Activated CD8-positive, alpha-beta memory T cell treated with anti-CD3 and anti-CD28 coated beads, Interleukin-2, amount 50 U/mL, for 1 hour (primary cell): ENCODE data around the gene COL26A1.

Source experiments
- DNase-seq: peaks from one replicate; pipeline ENCODE4 v3.0.0-alpha.2; 2020; ENCODE audit errors: extremely low read depth

COL26A1 gene

GRCh38 chr7:101373812-101374614 is 11.3 kb downstream of the COL26A1 start:
- DNase-seq = no peak

GRCh38 chr7:101374990-101375389 is 12.3 kb downstream of the COL26A1 start:
- no peak for DNase-seq

- no peak for DNase-seq
Observed at GRCh38 chr7:101376601-101377000, 13.9 kb downstream of the COL26A1 start.

GRCh38 chr7:101377189-101377736 is 14.6 kb downstream of the COL26A1 start:
- no peak for DNase-seq

GRCh38 chr7:101378751-101379174 is 16.1 kb downstream of the COL26A1 start:
- no peak for DNase-seq

GRCh38 chr7:101379302-101379701 is 16.6 kb downstream of the COL26A1 start:
- no peak for DNase-seq

- DNase-seq = no peak
Observed at GRCh38 chr7:101381549-101382111, 19.0 kb downstream of the COL26A1 start.

GRCh38 chr7:101382937-101383336 is 20.3 kb downstream of the COL26A1 start:
- no peak for DNase-seq

- DNase-seq = no peak
Observed at GRCh38 chr7:101386177-101386557, 23.5 kb downstream of the COL26A1 start.

GRCh38 chr7:101386558-101387231 is 24.0 kb downstream of the COL26A1 start:
- no peak for DNase-seq

GRCh38 chr7:101390901-101391301 is 28.2 kb downstream of the COL26A1 start:
- DNase-seq = no peak

GRCh38 chr7:101391991-101392390 is 29.3 kb downstream of the COL26A1 start:
- DNase-seq = no peak

GRCh38 chr7:101393865-101394264 is 31.2 kb downstream of the COL26A1 start:
- no peak for DNase-seq

- no peak for DNase-seq
Observed at GRCh38 chr7:101395376-101395775, 32.7 kb downstream of the COL26A1 start.

- no peak for DNase-seq
Observed at GRCh38 chr7:101397243-101397642, 34.6 kb downstream of the COL26A1 start.

- DNase-seq = no peak
Observed at GRCh38 chr7:101397770-101398324, 35.2 kb downstream of the COL26A1 start.

GRCh38 chr7:101398396-101399289 is 36.0 kb downstream of the COL26A1 start:
- no peak for DNase-seq

- no peak for DNase-seq
Observed at GRCh38 chr7:101399759-101400158, 37.1 kb downstream of the COL26A1 start.

GRCh38 chr7:101400751-101401150 is 38.1 kb downstream of the COL26A1 start:
- no peak for DNase-seq

- no peak for DNase-seq
Observed at GRCh38 chr7:101401390-101402080, 38.9 kb downstream of the COL26A1 start.
